GM19099 (cell line): ENCODE measurements around the gene IMMP2L.

Experiments
- POLR2A ChIP-seq: IDR thresholded peaks from 3 replicates; pipeline ENCODE4 v1.6.1; 2011; ENCODE audit warnings: low read depth; ENCODE audit not compliant: insufficient read length; ENCODE audit errors: extremely low read depth

IMMP2L gene

DNA sequence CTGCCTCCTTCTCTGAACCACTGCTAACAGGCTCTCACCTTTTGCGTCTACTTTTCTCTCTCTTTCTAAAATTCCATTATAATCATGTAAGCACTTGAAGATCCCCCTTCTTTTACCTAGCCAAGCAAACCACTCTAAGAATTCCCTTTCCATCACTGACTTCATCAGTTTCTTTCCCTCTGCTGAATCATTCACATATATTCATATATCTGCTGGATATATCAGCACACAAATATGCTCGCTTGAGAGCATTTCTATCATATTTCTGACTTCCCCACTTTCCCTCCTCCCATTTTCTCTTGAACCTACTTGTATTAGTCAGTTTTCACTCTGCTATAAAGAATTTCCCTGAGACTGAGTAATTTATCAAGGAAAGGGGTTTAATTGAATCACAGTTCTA, 555.6 kb downstream of the IMMP2L start:
- TF ChIP-seq POLR2A = no peak

DNA sequence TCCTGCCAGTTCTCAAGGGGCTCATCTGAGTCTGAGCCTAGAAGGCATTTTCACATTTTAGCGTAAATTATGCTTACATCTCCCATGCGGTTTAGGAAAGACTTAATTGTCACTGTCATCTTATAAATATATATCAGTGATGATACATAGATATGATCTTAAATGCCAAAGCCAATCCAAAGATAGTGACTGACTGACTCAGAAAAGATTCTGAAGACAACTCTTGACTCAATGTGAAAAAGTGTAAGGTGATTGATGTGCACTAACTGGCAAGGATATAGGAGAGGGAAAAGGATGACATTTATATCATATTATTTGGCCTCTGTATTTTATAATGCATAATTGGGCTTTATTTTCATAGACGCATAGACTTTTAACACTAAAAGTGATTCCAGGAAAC, 556.3 kb downstream of the IMMP2L start:
- TF ChIP-seq POLR2A = no peak

DNA sequence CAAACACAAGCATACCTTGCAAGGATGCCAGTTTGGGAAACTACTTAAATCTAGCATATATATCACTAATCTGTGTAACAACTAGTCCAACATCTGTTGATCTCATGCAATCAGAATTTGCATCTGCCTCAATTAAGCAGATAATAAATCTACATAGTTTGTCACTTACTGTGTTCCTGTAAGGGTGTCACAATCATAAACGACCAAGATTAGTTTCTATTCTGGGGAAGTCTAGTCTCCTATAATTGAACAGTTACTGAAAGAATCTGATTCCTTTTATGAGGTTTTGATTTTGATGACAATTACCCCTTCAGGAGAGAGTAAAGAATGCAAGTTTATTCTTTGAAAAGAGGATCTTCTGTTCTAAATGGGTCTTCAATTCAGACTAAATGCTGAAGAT, 556.8 kb downstream of the IMMP2L start:
- TF ChIP-seq POLR2A = no peak

DNA sequence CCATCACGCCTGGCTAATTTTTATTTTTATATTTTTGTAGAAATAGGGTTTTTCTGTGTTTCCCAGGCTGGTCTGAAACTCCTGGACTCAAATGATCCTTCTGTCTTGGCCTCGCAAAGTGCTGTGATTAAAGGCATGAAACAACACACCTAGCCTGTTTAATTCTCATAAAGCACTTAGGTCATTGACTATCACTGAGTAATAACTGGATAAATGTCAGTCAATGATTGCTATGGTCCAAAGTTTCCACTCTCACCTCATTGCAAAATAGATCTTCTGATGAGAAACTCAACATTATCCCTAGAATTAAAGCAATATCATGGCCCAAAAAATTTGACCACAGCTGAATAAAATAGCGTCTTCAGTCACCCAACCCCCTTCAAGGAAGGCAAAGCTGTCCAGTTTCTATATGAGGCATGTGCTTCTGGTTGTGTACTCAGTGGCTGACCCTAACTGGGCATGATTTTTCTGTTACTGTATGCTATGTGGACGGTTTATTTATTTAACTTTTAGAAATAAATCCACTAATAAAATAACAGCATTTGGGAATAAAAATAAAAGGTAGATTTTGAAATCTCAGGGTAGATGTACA, 557.9 kb downstream of the IMMP2L start:
- no peak for TF ChIP-seq POLR2A

DNA sequence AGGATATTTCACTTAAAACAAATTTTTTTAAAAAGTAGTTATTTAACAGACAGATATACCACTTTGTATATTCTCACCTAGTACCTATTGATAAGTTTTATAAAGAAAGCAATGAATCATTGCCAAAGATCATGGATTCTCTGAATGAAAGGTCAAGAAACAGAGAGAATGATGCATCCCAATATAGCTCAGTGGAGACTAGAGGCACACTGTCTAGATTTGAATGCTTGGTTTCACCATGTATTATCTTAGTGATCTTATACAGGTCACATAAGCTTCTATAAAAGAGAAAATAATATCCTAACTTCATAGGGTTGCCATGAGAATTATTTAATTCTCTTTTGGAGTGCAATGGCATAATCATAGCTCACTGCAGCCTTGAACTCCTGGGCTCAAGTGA, 558.4 kb downstream of the IMMP2L start:
- no peak for TF ChIP-seq POLR2A

DNA sequence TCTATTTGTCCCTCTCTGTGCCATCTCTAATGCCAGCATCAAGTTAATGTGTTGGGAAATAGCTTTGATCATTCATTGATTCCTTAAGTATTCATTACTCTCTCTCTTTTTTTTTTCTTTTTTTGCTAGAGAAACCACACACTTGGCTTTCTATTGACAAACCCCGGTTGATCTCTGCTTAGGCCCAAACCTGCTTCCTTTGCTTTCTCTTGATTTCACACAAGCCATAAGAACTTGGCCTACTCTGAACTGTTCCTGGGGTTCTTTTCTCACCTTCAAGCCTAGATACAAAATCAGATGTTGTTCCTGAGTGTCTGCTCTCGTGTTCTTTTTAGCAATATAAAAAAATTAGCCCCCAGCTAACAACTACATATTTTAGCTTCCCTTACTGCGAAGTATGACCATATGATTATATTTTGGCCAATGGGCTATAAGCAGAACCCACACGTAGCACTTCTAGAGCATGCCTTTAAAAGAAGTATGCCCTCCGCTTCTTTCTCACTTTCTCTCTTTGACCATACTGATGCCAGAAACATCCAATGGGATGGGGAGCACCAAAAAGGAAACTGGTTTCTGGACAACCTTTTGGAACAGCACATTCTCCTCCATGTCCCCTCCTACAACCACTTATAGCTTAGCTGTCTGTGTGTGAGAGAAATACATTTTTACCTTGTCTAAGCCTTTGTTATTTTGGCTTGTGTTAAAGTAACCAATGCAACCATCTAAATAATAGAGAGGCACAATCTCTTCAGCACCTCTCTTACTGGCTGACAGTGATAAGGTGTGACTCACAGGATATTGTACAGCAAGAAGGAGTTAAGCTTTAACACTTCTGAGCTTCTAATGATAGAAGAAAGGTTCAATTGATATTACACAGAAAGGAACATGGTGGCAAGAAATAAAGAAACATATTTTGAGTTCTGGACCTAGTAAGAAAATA, 568.0 kb downstream of the IMMP2L start:
- no peak for TF ChIP-seq POLR2A

DNA sequence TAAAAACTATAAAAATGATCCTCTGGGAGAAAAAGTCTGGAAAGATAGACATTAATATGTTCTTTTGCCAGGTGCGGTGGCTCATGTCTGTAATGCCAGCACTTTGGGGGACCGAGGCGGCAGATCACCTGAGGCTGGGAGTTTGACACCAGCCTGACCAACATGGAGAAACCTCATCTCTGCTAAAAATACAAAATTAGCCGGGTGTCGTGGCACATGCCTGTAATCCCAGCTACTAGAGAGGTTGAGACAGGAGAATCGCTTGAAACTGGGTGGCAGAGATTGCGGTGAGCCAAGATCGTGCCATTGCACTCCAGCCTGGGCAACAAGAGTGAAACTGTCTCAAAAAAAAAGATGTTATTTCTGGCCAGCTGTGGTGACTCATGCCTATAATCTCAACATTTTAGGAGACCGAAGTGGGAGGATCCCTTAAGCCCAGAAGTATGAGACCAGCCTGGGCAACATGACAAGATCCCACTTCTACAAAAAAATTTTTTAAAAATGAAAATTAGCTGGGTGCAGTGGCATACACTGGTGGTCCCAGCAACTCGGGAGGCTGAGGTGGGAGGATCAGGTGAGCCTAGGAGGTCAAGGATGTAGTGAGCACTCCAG, 573.3 kb downstream of the IMMP2L start:
- TF ChIP-seq POLR2A = no peak

DNA sequence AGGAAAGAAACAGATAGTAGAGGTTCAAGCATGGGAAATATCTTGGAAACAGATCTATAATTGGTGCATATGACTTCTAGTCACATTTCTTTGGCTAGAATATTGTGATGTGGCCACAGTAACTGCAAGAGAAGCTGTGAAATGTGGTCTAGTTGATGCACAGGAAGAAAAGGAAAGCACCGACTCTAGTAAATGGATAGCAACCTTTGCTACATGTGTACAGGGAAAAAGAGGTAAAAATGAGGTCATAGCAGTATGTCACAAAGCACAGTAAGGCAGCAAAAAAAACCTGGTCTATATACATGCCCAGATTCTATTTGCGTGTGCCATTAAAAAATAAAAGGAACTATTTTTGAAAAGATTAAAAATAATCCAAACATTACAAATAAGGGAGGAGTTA, 573.9 kb downstream of the IMMP2L start:
- TF ChIP-seq POLR2A = no peak

DNA sequence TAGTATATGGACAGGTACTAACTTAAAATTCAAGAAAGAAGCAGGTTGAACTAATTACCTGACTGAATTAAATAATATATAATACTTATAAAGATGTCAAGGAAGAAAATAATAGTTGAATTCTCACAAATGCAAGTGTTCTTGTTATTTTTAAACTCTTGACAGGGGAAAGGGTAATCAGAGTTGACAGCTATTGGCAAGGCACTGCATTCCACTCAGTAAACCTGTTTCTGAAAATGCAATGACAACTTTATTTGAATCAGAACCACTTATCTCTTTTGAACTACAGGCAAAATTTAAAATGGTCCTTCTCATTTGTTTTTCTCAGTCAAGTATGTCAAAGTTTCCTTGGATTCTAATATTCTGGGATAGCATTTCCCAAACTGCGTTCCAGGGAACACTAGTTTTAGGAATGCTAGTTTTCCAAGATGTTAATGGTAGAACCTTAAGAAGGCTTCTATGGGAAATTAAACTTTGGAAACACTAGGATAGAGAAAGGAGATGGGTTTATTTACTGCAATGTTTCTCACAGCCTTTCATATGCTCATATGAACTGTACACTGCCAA, 575.1 kb downstream of the IMMP2L start:
- no peak for TF ChIP-seq POLR2A

DNA sequence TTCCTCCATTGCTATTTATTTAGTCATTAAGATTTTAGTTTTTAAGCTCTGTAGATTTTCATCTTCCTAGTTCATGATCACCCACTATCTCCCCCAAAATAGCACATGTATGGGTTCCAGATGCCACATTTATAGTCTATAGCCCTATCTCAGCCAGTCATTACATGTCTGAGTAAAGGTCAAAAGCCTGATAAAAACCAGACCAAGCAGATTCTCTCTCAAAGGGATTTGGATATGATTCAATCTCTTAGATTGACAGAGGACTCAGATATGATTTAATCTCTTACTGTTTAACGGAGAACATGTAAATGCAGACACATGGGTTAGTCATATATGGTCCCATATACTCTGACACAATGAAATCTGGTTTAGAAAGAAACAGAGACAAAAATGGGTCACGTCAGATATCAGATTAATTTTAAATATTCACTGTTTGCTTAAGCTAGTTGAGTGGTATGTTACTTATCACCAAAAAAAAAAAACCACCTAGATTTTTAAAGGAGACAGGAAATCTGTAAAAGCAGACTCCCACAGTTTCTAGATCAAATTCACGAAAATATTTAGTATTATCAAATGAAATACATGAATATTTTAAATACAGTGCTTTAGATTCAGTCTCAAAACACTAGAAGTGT, 578.4 kb downstream of the IMMP2L start:
- TF ChIP-seq POLR2A = no peak

DNA sequence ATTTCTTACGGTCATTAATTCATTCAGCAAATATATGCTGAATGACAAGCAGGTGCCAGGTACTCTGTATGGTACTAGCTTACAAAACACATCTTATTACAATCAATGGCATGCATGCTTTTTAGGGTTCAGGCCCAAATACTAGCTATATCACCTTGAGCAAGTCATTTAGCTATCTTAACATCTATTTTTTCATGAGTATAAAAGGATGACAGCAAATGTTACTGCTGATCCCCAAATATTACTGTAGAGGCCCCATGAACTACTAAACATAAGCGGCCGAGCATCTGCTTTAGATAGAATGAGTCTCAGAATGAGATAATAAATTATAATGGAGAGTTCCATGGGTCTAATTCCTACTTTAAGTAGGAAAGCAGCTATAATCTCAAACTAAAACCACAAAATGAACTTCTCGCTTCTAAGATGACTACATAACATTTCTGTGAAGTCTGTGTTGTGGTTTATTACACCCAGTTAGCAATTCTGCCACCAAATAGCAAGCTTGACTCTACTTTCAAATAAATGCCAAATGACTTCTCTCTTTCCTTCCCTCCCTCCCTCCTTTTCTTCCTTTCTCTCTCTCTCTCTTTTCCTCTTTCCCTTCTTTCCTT, 585.1 kb downstream of the IMMP2L start:
- TF ChIP-seq POLR2A = no peak

DNA sequence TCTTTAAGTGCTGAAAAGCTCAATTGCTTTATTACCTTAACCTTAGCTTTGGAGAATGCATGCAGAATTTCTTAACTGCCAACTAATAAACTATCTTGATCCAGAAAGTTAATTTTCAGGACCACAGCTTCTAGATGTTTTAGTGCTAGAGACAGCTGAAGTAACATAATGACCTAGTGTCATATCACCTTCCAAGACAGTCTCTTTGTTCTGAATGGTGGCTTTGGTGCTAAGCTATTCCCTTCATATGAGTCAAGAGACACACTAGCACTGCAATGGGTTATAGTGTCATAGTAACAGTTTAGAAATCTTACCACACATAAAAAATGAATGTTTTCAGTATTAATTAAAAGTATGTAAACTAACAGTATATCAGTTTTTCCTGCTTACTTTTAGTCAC, 586.8 kb downstream of the IMMP2L start:
- no peak for TF ChIP-seq POLR2A

DNA sequence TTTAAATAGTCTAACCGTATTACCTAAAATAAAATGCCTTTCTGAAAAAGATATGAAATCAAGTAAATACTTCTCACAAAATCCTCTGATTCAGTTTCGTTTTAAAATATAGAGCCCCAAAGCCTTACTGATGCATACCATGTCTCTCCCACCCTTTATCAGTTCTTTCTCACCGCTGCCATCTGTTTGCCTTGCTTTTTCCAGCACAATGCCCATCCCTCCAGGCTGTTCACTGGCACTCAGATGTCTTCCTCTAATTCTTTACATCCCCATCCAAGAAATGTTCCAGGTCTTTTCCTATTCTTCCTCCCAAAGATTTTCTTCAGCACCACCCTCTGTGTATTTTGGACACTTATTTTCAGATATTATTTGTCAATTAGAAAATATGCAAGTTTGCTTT, 587.9 kb downstream of the IMMP2L start:
- no peak for TF ChIP-seq POLR2A

DNA sequence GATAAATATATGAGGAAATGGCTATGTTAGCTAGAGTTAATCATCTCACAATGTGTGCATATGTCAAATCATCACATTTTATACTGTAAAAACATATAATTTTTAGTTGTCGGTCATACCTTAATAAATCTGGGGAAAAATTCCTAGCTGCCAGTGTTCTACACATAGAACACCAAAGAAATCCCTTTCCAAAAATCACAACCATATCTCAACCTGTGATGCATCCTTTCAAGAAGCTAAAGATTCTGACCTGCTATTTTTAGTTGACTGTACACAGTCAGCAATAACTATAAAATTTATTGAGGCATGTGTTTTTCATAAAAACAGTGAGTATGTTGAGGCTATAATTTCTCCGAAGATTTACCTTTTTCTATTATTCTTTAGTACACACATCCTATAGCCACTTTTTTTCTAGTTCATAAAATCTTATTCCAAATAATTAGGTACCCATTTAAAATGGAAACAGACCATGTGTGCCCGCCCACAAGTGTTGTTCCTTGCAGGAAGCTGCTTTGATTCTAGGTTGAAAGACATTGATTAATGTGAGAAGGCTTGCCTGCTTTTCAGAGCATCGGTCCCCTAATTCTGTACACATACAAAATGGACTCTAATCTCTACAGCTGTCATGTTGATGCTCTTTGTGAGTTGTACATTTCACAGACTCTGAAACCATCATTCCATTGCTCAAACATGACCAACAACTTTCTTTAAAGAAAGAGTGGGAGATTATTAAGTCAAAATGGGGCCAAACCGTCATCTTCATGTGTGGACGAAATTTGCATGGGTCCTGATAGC, 588.9 kb downstream of the IMMP2L start:
- TF ChIP-seq POLR2A = no peak

DNA sequence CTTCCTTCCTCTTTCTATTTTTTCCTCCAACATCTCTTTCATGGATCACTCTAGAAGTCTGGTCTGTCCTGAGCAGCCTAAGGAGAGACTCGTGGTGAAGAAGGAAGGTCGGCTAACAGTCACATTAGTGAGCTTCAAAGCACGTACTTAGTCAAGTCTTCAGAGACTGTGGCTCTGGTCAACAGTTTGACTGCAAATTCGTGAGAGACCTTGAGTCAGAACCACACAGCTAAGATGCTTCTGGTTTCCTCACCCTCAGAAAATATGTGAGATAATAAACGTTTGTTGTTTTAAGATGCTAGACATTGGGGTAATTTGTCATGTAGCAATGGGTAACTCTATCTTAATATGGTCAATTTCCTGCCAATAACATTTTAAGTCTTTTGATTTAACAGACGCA, 597.5 kb downstream of the IMMP2L start:
- TF ChIP-seq POLR2A = no peak

DNA sequence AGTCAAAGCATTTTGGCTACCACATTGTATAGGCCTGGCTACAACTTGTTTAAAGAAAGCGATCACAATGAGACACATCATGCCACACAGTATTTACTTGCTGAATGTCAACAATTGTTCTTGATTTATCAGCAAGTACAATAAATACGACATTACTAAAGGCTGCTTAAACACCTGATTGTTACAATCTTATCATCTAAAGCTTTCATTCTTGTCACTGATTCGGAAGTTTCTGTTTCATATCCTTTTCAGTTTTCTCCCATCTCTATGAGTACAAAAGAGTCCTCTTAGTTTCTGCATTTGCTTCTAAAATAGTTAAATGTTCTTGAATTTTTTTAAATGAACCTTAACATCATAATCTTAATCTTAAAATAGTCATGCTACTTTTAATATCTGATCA, 599.5 kb downstream of the IMMP2L start:
- no peak for TF ChIP-seq POLR2A
